SHP77 (cell line): Measurements from ENCODE around the gene LRCH1.
"Not testable (repeated sequence)": the region's sequence is repeated elsewhere in the genome, so short reads cannot be mapped to it uniquely, and the experiment has no call there.

ENCODE experiments used
- DNase-seq, 2 experiments: peaks; one replicate each; lab custom pipeline; 2025; lab: John Stamatoyannopoulos, UW

Gene LRCH1

GRCh38 chr13:46552889-46553520, at the start of gene LRCH1:
LRCH1 (plus strand) TSS chr13:46553170; CDS start chr13:46553397, 227 bp downstream.
- DNase-seq = peak; percentile 57 to 64

GRCh38 chr13:46504036-46504435, 48.9 kb upstream of the LRCH1 start:
- no peak for DNase-seq

DNA sequence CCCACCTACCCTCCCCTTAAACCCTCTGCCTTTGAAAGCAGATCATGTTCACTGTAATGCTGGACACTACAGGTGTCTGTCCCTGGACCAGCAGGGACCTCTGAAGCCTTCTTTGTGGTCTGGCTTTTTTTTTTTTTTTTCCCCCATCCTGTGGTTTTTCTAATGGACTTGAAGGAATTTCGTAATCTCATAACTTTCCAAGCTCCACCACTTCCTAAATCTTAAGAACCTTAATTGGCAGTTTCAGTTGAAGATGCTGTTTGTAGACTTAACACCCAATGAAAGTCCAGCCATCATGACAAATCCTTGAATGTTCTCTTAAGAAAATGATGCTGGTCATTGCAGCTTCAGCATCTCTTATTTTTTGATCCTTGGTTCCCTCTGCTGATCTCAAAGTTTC, 45.0 kb upstream of the LRCH1 start:
- no peak for DNase-seq

DNA sequence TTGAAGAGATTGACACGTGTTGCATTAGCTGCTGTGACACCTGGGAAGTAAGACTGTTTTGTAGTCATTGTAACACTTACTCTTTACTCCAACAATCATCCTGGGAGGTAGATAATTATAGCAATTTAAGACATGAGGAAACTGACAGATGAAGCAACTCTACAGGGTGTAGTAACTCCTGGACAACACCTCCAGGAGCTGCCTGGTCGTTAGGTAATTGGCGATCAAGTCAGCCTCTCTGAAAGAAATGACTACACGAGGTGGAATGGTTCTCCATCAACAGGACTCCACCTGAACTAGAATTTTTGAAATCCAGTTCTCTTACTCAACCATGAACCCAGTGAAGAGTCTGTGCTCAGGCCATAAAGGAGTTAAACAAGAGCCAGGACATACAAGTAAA, 43.0 kb upstream of the LRCH1 start:
- no peak for DNase-seq

DNA sequence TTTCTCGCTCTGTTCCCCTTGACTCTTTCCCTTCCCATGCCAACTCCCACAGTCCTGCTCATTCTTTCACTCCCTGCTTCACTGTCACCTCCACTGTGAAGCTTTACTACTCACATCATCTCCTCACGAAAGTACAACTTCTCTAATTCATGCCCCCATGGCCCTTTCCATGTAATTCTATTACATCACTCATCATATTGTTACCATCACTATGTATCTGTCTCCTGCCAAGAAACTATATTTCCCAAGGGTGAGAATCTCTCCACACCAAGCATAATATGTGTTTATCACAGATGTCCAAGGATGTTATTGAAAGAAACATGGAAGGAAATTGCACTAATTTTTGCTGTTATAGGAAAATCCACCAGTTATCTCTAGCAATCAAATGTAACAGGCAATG, 37.2 kb upstream of the LRCH1 start:
- DNase-seq = no peak

- DNase-seq = no peak
Observed at GRCh38 chr13:46516599-46517338, 36.2 kb upstream of the LRCH1 start.

GRCh38 chr13:46517748-46518147, 35.2 kb upstream of the LRCH1 start:
- not testable (repeated sequence) for DNase-seq

DNA sequence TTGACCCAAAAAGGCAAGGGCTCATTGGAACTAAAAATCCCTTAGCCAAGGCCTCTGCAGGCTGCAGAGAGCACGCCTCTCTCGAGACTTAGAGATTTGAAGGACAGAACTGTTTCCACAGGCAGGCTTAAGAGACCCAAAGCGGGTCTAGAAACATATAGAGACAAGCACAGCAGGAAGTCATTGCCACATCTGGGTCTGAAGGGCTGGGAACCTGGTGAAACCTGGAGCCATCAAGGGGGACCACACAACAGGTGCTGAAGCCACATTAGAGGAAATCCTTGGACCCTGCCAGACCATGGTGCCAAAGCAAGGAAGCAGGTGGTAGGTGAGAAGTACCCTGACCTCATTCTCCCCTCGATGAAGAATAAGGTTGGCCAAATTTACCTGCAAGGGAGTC, 33.8 kb upstream of the LRCH1 start:
- no peak for DNase-seq

- no peak for DNase-seq
Observed at GRCh38 chr13:46520166-46520565, 32.8 kb upstream of the LRCH1 start.

- DNase-seq = no peak
Observed at GRCh38 chr13:46521486-46521885, 31.5 kb upstream of the LRCH1 start.

- DNase-seq = no peak
Observed at GRCh38 chr13:46521921-46522747, 30.8 kb upstream of the LRCH1 start.

DNA sequence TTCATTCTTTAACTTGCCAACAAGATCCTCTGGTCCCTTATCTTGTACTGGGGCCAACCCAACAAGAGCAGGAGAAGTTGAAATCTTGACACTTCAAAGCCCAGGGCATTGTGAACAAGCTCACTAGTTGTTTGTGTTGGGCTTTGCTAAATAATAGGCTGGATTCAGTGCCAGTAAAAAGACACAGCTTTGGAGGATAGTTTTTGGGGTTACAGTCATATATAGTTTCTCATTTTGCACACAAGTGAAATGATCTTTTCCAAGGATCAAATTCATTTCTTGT, 30.3 kb upstream of the LRCH1 start:
- no peak for DNase-seq

DNA sequence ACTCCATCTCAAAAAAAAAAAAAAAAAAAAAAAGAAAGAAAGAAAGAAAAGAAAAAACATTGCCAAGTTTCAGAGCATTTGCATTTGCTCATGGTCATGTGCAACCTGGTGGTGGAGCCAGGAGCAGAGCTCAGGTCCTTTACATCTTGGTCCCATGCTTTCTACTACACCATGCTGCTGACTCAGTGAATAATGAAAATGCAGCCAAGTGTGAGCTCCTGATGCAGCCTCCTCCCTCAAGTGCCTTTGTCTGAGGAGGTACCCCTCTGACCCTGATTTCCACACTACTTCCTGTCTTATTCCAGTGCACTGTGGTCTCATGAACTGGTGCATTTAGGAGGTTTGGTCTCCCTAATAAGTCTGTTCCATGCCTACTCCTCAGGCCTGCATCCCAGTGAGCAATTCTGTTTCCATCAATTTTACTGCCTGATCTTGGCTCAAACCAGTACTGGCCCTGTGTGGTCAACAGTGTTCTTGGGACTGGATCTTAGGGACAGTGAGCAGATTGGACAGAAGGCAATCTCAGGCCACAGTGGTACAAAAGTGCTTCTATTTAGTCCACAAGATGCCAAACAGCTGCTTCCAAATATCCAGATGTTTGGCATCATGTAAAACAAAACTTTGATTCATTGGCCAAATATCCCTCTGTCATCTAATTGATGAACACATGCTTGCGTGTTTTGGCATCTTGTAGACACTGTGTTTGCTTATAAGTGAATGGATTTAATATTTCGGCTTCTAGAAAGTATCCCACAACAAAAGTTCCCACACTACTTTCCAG, 28.8 kb upstream of the LRCH1 start:
- no peak for DNase-seq

DNA sequence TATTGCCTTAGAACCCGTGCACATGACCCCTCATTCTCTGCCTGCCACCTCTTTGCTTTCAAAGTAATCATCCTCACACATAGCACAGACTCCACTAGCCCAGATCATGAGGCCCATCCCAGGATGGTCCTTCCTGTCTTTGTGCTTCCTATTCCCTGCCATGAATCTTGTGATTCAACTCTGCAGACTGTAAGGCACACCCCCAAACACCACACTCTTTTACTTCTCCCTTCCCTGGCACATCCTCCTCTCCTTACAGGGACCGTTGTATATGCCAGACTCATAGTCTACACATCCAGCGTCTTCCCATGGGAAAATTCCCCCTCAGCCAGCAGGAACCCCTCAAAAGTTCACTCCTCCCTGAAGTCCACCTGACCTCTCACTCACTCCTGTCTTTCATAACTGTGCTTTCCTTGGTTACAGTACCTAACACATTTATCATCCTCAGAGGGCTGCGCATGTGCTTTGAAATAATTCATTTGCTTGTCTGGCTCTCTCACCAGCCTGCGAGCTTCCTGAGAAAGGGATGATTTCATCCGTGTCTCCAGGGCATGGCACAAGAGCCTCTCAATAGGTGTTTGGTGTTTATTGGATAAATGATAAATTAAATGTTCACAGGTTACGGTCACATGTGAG, 26.8 kb upstream of the LRCH1 start:
- no peak for DNase-seq

DNA sequence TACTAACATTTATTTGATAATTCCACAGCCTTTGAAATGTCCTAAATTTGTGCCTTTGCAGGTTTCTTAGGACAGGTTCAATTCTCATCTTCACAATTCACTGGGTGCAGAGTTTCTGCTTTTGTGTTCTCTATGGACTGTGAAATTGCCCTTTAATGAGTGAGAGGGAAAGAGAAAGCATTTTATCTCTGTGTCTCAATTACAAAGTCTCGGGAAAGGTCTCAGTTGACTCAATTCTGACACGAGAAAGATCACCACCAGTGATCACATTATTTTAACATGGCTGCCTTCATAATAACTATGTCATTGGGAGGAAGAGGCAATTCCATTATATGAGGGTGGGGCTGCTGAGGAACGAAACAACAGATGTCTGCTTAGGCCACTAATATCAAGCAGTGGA, 26.2 kb upstream of the LRCH1 start:
- no peak for DNase-seq

DNA sequence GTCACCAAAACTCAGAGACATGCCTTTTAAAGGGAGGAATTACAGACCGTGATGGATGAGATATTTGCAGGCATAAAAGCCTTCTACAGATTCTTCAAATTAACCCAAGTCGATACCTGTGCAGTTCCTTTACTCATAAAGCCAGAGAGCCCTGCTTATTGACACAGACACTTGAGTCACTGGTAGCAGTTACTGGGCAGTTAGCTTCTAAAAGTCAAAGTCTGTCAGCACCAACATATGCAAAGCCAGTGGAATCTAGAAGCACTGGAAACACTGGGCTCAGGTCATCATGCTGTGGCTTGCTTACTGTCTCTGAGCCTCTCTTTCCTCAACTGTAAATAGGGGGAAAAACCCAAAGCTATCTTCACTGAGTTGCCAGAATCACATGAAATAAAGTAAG, 25.7 kb upstream of the LRCH1 start:
- DNase-seq = no peak

DNA sequence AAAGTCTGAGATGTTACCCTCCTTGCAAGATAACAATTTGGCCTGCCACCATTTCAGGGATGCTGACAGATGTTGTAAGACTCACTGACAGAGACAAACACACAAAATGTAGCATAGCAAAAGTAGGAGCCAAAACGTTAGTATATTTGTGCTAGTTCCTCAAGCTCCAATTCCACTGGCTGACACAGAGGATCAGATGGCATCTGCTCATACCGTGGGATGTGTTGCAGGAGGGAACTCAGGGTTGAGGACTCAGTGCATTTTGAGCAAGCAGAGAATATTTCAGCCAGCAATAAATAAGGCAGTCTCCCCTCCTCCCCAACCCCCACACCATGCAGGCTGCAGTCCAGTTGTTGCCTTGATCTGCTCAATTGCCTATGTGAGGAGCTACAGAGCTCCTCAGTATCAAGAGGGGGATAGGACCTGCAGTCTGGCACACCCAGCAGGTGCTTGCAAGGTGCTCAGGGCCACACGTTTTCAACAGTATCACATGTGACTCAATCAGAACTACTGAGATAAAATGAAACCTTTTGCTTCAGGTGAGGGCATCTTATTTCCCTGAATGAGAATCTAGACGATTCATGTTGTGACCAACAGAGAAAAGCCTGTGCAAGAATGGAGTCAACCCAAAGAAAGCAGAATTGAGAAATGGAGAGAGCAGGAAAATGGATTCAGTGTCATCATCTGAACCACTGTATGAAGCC, 23.6 kb upstream of the LRCH1 start:
- DNase-seq = no peak

GRCh38 chr13:46530084-46530935, 22.7 kb upstream of the LRCH1 start:
- DNase-seq = no peak

DNA sequence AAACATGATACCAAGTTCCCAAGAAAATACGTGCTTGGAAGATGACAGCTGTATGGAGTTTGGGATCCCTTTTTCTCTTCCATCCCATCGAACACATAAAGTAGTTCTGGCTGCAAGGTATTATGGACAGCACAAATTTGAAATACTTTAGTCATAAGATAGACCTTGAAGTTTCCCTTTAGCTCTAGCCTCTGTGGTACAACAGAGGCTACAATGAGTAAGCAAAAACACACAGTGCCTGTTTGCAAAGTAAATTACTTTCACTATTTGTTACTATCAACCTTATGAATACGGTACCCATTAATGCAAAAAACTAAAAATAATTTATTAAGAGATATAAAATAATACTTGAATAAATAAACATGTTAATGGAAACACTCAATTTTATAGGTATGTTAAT, 21.0 kb upstream of the LRCH1 start:
- DNase-seq = no peak

DNA sequence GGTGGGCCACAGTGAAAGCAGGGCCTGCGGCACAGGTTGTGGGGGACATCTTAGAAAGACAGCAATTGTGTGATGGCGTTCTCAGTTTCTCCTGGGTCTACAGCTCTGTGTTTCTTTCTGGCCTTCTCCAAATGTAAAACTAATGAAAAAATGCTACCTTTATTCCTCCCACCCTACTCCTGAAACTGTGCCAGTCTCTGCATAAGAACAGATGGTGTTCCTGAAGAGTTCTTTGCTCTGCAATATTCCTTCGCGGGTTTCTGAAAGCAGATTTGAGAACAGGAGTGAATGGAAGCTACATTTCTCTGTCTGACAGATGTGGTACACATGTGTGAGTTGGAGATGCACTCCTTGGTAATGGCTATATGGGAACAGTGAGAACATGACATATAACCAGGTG, 18.0 kb upstream of the LRCH1 start:
- no peak for DNase-seq
